A549 (cell line): Measurements from ENCODE around the gene KCTD18. TPM values are rescaled to one million over a fixed set of nuclear protein-coding genes. Genes with fewer than 3 reads are reported as not detected.

Experiments used
- ATAC-seq, 2 experiments: fragments of 200-7000 bp in 1 of 2; fragments of >200 bp in 1 of 2; cut with Nextera tagmentation in 1 of 2; cut with Tn5 transposase in 1 of 2; 3 replicates each; pipeline versions ENCODE4 v1.8.0 to v1.9.1; 2018 to 2020; ENCODE audit warnings: mild to moderate bottlenecking in 1 of 2, moderate library complexity in 1 of 2
- CTCF ChIA-PET: fragments of 300-600 bp; sonication (Branson Sonifier 250); formaldehyde crosslinking; extraction: SDS; loops from one replicate; lab custom pipeline; 2021; ENCODE audit warnings: antibody characterized with exemption, inconsistent platforms; lab: Yijun Ruan, JAX
- POLR2A ChIA-PET: fragments of 350-600 bp; formaldehyde crosslinking; extraction: SDS; loops from one replicate; lab custom pipeline; 2021; ENCODE audit warnings: antibody characterized with exemption, inconsistent platforms; lab: Yijun Ruan, JAX
- DNase-seq, 2 experiments: peaks; one replicate each; pipeline versions ENCODE4 v3.0.0 to v3.0.0-alpha.2; 2011 to 2016; ENCODE audit warnings: low read depth in 1 of 2, low spot score in 1 of 2
- FAIRE-seq: peaks from 2 replicates; lab custom pipeline; 2011; peaks lifted over from hg19 to GRCh38; lab: Jason Lieb, UNC
- H3K27ac ChIP-seq, 2 experiments: fragments of >200 bp; sonication (Bioruptor Twin); formaldehyde crosslinking; 3 replicates each; pipeline ENCODE4 v1.5.1; 2016 to 2017
- H3K4me1 ChIP-seq: fragments of >200 bp; sonication (Bioruptor Twin); formaldehyde crosslinking; 3 replicates; pipeline ENCODE4 v1.6.1; 2016
- H3K4me2 ChIP-seq: fragments of >200 bp; sonication (Bioruptor Twin); formaldehyde crosslinking; 3 replicates; pipeline ENCODE4 v1.6.1; 2016
- H3K4me3 ChIP-seq: fragments of >200 bp; sonication (Bioruptor Twin); formaldehyde crosslinking; 3 replicates; pipeline ENCODE4 v1.5.1; 2016
- H3K9me3 ChIP-seq: fragments of >200 bp; sonication (Bioruptor Twin); formaldehyde crosslinking; 3 replicates; pipeline ENCODE4 v1.6.1; 2016
- BHLHE40 ChIP-seq: IDR thresholded peaks from 2 replicates; pipeline ENCODE4 v1.6.1; 2012; ENCODE audit warnings: low read depth, low read length, inconsistent platforms
- CBX2 ChIP-seq: fragments of 200-600 bp; sonication (generic); IDR thresholded peaks from 2 replicates; pipeline ENCODE4 v1.6.1; 2016; ENCODE audit warnings: low read depth, mild to moderate bottlenecking, borderline replicate concordance
- CEBPB ChIP-seq, 2 experiments: fragments of >200 bp in 1 of 2; sonication (Bioruptor Twin) in 1 of 2; formaldehyde crosslinking in 1 of 2; IDR thresholded peaks; 2 replicates each; pipeline ENCODE4 v1.6.1; 2012 to 2016
- CHD4 ChIP-seq: fragments of 200-600 bp; sonication (generic); IDR thresholded peaks from 2 replicates; pipeline ENCODE4 v1.6.1; 2016; ENCODE audit warnings: antibody characterized with exemption, mild to moderate bottlenecking, borderline replicate concordance
- FOSB ChIP-seq: fragments of 250-450 bp; sonication (Bioruptor Pico); IDR thresholded peaks from 2 replicates; pipeline ENCODE4 v1.5.0; 2020; ENCODE audit warnings: mild to moderate bottlenecking, moderate library complexity
- HDAC2 ChIP-seq: fragments of 200-600 bp; sonication (generic); IDR thresholded peaks from 2 replicates; pipeline ENCODE4 v1.6.1; 2016
- HEYL ChIP-seq: fragments of 250-450 bp; sonication (Bioruptor Pico); IDR thresholded peaks from 2 replicates; pipeline ENCODE4 v1.8.0; 2021; ENCODE audit warnings: mild to moderate bottlenecking, moderate library complexity
- HOXB5 ChIP-seq: fragments of 250-450 bp; sonication (Bioruptor Pico); IDR thresholded peaks from 2 replicates; pipeline ENCODE4 v1.5.0; 2020; ENCODE audit warnings: mild to moderate bottlenecking, moderate library complexity
- KDM1A ChIP-seq: fragments of 200-600 bp; sonication (generic); IDR thresholded peaks from 2 replicates; pipeline ENCODE4 v1.6.1; 2016; ENCODE audit warnings: low read depth, mild to moderate bottlenecking
- KDM5A ChIP-seq: fragments of 200-600 bp; sonication (generic); IDR thresholded peaks from 2 replicates; pipeline ENCODE4 v1.6.1; 2016; ENCODE audit warnings: antibody characterized with exemption, mild to moderate bottlenecking
- PHF8 ChIP-seq: fragments of 200-600 bp; sonication (generic); IDR thresholded peaks from 2 replicates; pipeline ENCODE4 v1.6.1; 2016; ENCODE audit warnings: low read depth, mild to moderate bottlenecking, antibody characterized with exemption, moderate library complexity, borderline replicate concordance
- RAD21 ChIP-seq, 2 experiments: fragments of >200 bp in 1 of 2; sonication (Bioruptor Twin) in 1 of 2; formaldehyde crosslinking in 1 of 2; IDR thresholded peaks in 1 of 2; conservative IDR thresholded peaks in 1 of 2; 2 replicates in 1 of 2; 3 replicates in 1 of 2; pipeline ENCODE4 v1.6.1; 2012 to 2018; ENCODE audit warnings: inconsistent platforms in 1 of 2
- RNF2 ChIP-seq: fragments of 200-600 bp; sonication (generic); IDR thresholded peaks from 2 replicates; pipeline ENCODE4 v1.6.1; 2016; ENCODE audit warnings: low read depth, mild to moderate bottlenecking, antibody characterized with exemption, moderate library complexity, borderline replicate concordance
- TFCP2L1 ChIP-seq: fragments of 250-450 bp; sonication (Bioruptor Pico); IDR thresholded peaks from 2 replicates; pipeline ENCODE4 v1.5.0; 2021; ENCODE audit warnings: mild to moderate bottlenecking
- WGBS: methylation state at CpG from one replicate; pipeline ENCODE4 v1.1.6; 2017; ENCODE audit errors: missing lambda C conversion rate; 5-methylcytosine and 5-hydroxymethylcytosine counted together
- polyA plus RNA-seq, 4 experiments: library from polyadenylated mRNA; depleted of rRNA in 3 of 4; stranded (reverse); fragments of >200 nt; fragmentation: RNase III in 1 of 4; extraction: RNeasy Plus Mini Kit Qiagen cat#74134 plus additional on column Dnase treatment in 1 of 4; gene quantifications; 2 replicates in 3 of 4; 3 replicates in 1 of 4; pipeline ENCODE4 v1.2.3, GENCODE V29; 2011 to 2017
- TF ChIP-seq, protein P1 (sequence below): fragments of 450-650 bp; IDR thresholded peaks from 2 replicates; pipeline ENCODE4 v1.6.1; 2014; ENCODE audit warnings: antibody characterized with exemption
- TF ChIP-seq, protein P2 (sequence below): fragments of 250-450 bp; sonication (Bioruptor Pico); IDR thresholded peaks from 2 replicates; pipeline ENCODE4 v1.5.0; 2021; ENCODE audit warnings: mild to moderate bottlenecking, moderate library complexity, borderline replicate concordance
- TF ChIP-seq, protein P3 (sequence below): fragments of 200-600 bp; sonication (generic); IDR thresholded peaks from 2 replicates; pipeline ENCODE4 v1.6.1; 2016; ENCODE audit warnings: antibody characterized with exemption, mild to moderate bottlenecking, moderate library complexity
- TF ChIP-seq, protein P4 (sequence below): IDR thresholded peaks from 2 replicates; pipeline ENCODE4 v1.6.1; 2012

KCTD18 gene
- polyA plus RNA-seq, 2 of the 4 experiments (the other 2 are of a cell fraction): 12.2 to 21.3 TPM

- no peak for TF ChIP-seq CHD4
- TF ChIP-seq, protein P1, sequence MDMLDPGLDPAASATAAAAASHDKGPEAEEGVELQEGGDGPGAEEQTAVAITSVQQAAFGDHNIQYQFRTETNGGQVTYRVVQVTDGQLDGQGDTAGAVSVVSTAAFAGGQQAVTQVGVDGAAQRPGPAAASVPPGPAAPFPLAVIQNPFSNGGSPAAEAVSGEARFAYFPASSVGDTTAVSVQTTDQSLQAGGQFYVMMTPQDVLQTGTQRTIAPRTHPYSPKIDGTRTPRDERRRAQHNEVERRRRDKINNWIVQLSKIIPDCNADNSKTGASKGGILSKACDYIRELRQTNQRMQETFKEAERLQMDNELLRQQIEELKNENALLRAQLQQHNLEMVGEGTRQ: no peak
- TF ChIP-seq FOSB (CRISPR knock-in tag): no peak
- no peak for TF ChIP-seq BHLHE40
- TF ChIP-seq HOXB5 (CRISPR knock-in tag): no peak
- no peak for TF ChIP-seq KDM1A
- no peak for TF ChIP-seq RAD21 (conservative IDR thresholded peaks at IDR 0.05 in 1 of 2, IDR thresholded peaks at IDR 0.05 in 1 of 2)
- no peak for TF ChIP-seq TFCP2L1
- TF ChIP-seq, protein P2, sequence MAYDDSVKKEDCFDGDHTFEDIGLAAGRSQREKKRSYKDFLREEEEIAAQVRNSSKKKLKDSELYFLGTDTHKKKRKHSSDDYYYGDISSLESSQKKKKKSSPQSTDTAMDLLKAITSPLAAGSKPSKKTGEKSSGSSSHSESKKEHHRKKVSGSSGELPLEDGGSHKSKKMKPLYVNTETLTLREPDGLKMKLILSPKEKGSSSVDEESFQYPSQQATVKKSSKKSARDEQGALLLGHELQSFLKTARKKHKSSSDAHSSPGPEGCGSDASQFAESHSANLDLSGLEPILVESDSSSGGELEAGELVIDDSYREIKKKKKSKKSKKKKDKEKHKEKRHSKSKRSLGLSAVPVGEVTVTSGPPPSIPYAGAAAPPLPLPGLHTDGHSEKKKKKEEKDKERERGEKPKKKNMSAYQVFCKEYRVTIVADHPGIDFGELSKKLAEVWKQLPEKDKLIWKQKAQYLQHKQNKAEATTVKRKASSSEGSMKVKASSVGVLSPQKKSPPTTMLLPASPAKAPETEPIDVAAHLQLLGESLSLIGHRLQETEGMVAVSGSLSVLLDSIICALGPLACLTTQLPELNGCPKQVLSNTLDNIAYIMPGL (CRISPR knock-in tag): no peak
- TF ChIP-seq KDM5A: no peak
- TF ChIP-seq, protein P3, sequence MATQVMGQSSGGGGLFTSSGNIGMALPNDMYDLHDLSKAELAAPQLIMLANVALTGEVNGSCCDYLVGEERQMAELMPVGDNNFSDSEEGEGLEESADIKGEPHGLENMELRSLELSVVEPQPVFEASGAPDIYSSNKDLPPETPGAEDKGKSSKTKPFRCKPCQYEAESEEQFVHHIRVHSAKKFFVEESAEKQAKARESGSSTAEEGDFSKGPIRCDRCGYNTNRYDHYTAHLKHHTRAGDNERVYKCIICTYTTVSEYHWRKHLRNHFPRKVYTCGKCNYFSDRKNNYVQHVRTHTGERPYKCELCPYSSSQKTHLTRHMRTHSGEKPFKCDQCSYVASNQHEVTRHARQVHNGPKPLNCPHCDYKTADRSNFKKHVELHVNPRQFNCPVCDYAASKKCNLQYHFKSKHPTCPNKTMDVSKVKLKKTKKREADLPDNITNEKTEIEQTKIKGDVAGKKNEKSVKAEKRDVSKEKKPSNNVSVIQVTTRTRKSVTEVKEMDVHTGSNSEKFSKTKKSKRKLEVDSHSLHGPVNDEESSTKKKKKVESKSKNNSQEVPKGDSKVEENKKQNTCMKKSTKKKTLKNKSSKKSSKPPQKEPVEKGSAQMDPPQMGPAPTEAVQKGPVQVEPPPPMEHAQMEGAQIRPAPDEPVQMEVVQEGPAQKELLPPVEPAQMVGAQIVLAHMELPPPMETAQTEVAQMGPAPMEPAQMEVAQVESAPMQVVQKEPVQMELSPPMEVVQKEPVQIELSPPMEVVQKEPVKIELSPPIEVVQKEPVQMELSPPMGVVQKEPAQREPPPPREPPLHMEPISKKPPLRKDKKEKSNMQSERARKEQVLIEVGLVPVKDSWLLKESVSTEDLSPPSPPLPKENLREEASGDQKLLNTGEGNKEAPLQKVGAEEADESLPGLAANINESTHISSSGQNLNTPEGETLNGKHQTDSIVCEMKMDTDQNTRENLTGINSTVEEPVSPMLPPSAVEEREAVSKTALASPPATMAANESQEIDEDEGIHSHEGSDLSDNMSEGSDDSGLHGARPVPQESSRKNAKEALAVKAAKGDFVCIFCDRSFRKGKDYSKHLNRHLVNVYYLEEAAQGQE: no peak
- TF ChIP-seq HDAC2: no peak
- TF ChIP-seq, all 56 proteins: peak for 0
- Histone ChIP-seq H3K27ac (no peak overlapping the region), H3K9me3 (no peaks in the 10 kb centered on the region), H3K4me2 (no peak overlapping the region), H3K4me3 (no peak overlapping the region), H3K4me1 (peaks cover 1% of the 10 kb centered on the region; the same call in 2 of the 3 replicates)
- WGBS: 93% methylated on average over 5 of the region's 5 CpGs
- no peak for DNase-seq
- ChIA-PET POLR2A (no interaction called here), CTCF (interaction anchor here (0.9 kb wide), 1 partner anchor 529 kb away, joined by 4 read pairs; no protein-coding TSS in a partner anchor)
- no peak for ATAC-seq
- FAIRE-seq: no peak
These were observed 7.7 kb downstream of the KCTD18 start for GRCh38 chr2:200502196-200502595.

DNA sequence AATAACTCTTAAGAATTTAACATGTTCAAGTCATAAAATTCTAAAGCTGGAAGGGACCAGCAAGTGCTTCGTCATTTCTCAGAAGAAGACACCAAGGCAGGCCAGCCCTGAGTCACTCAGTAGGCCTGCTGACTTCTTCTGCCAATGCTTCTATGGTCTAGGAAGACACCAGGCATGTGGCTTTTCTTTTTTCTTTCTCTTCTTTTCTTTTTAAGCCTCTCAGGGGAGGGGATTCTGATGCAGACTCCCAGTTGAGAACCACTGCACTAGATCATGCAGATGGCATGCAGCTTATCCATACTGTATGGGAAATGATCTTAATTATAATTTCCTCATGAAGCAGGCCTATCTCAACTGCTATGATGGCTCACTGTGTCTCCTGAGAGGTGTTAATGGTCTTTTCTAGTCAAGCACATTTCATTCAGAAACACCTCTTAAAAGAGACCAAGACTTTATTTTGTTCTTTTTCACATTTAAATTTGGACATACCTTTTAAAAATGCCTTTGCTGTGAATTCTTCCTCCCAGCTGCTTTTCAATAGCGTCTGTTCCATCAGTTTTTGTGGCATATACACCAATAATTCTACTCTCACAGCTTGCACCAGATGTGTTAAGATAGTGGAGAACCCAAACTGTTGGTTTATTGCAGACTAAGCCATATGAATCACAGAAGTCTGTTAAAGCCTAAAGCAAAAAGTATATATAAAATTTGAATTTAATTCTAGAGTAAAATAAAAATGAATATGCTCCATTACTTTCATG, 11.3 kb downstream of the KCTD18 start:
- ATAC-seq (no peak), FAIRE-seq (no peak), DNase-seq (no peak)
- no peaks in the 10 kb centered on the region for H3K4me1 ChIP-seq
- ChIA-PET CTCF (interaction anchor here (0.6 to 1.3 kb wide), 3 partner anchors 13 to 518 kb away, joined by 3 to 5 read pairs (median 3); no protein-coding TSS in a partner anchor), POLR2A (no interaction called here)
- H3K4me3 ChIP-seq: no peak overlapping the region
- TF ChIP-seq CBX2: no peak
- TF ChIP-seq HEYL (CRISPR knock-in tag): no peak
- TF ChIP-seq KDM1A: no peak
- no peak for TF ChIP-seq CEBPB (IDR thresholded peaks at IDR 0.05)
- TF ChIP-seq RNF2: no peak
- TF ChIP-seq, protein P4, sequence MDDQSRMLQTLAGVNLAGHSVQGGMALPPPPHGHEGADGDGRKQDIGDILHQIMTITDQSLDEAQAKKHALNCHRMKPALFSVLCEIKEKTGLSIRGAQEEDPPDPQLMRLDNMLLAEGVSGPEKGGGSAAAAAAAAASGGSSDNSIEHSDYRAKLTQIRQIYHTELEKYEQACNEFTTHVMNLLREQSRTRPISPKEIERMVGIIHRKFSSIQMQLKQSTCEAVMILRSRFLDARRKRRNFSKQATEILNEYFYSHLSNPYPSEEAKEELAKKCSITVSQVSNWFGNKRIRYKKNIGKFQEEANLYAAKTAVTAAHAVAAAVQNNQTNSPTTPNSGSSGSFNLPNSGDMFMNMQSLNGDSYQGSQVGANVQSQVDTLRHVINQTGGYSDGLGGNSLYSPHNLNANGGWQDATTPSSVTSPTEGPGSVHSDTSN: no peak
- TF ChIP-seq PHF8: no peak
- H3K9me3 ChIP-seq: no peaks in the 10 kb centered on the region
- no peak overlapping the region for H3K4me2 ChIP-seq
- no peak overlapping the region for H3K27ac ChIP-seq
- WGBS: 91% methylated on average over 2 of the region's 2 CpGs
